HEK293T (cell line): ENCODE data around the gene NCMAP.

ENCODE experiments used
- BHLHE40 ChIP-seq: fragments of 450-650 bp; IDR thresholded peaks from 2 replicates; pipeline ENCODE4 v1.6.1; 2016; ENCODE audit warnings: mild to moderate bottlenecking, moderate library complexity, borderline replicate concordance
- ELF4 ChIP-seq: fragments of 450-650 bp; IDR thresholded peaks from 2 replicates; pipeline ENCODE4 v1.6.1; 2017; ENCODE audit warnings: antibody characterized with exemption
- FOXA1 ChIP-seq: fragments of 450-650 bp; IDR thresholded peaks from 2 replicates; pipeline ENCODE4 v1.6.1; 2016; ENCODE audit warnings: mild to moderate bottlenecking
- FOXM1 ChIP-seq: fragments of 450-650 bp; IDR thresholded peaks from 2 replicates; pipeline ENCODE4 v1.6.1; 2017; ENCODE audit warnings: mild to moderate bottlenecking, borderline replicate concordance
- PKNOX1 ChIP-seq: fragments of 450-650 bp; IDR thresholded peaks from 2 replicates; pipeline ENCODE4 v1.6.1; 2016
- SP1 ChIP-seq: fragments of 450-650 bp; IDR thresholded peaks from 2 replicates; pipeline ENCODE4 v1.6.1; 2017

GRCh38 chr1:24656046-24656445 is 100.2 kb downstream of the NCMAP start:
- no peak for TF ChIP-seq FOXM1
- no peak for TF ChIP-seq ELF4
- no peak for TF ChIP-seq SP1
- no peak for TF ChIP-seq PKNOX1
- TF ChIP-seq BHLHE40, result no peak
- TF ChIP-seq FOXA1, result no peak
